ENCODE measurements around the gene OPRL1.

OPRL1 gene

GRCh38 chr20:64051561-64052325, 28.1 kb upstream of the OPRL1 start:
- TF ChIP-seq EZH2phosphoT487 (conservative IDR thresholded peaks at IDR 0.05; ENCODE audit: low read length) (no peak), CTCF (IDR thresholded peaks at IDR 0.05; ENCODE audit: insufficient read depth, low read length, poor library complexity, severe bottlenecking) (no peak)
- Histone ChIP-seq H3K9me2 (replicated peaks; ENCODE audit: insufficient read depth, low read length) (no peaks in the 10 kb centered on the region), H4K20me1 (ENCODE audit: low read depth, low read length) (no peaks in the 10 kb centered on the region), H3K4me3 (ENCODE audit: insufficient read depth, low read length, poor library complexity, severe bottlenecking) (no peak overlapping the region), H3F3A (ENCODE audit: insufficient read depth) (no peaks in the 10 kb centered on the region), H3K27ac (ENCODE audit: low read depth, low read length) (no peak overlapping the region), H3K9ac (ENCODE audit: low read length) (no peak overlapping the region), H3K27me3 (ENCODE audit: low read length) (no peaks in the 10 kb centered on the region), H2AFZ (ENCODE audit: low read depth, low read length, severe bottlenecking) (no peak overlapping the region), H3K79me2 (ENCODE audit: insufficient read depth, low read length) (no peaks in the 10 kb centered on the region), H3K9me3 (ENCODE audit: insufficient read depth, low read length) (no peaks in the 10 kb centered on the region), H3K4me2 (ENCODE audit: low read depth, low read length, poor library complexity, severe bottlenecking) (no peak overlapping the region), H3K36me3 (ENCODE audit: low read length) (no peaks in the 10 kb centered on the region)

GRCh38 chr20:64052326-64052722, 27.6 kb upstream of the OPRL1 start:
- H3K79me2 ChIP-seq (ENCODE audit: insufficient read depth, low read length): no peaks in the 10 kb centered on the region
- no peaks in the 10 kb centered on the region for H3K27me3 ChIP-seq (ENCODE audit: low read length)
- H3K27ac ChIP-seq (ENCODE audit: low read depth, low read length): no peak overlapping the region
- H3F3A ChIP-seq (ENCODE audit: insufficient read depth): no peaks in the 10 kb centered on the region
- no peaks in the 10 kb centered on the region for H3K9me2 ChIP-seq (replicated peaks; ENCODE audit: insufficient read depth, low read length)
- TF ChIP-seq CTCF (IDR thresholded peaks at IDR 0.05; ENCODE audit: insufficient read depth, low read length, poor library complexity, severe bottlenecking) (no peak), EZH2phosphoT487 (conservative IDR thresholded peaks at IDR 0.05; ENCODE audit: low read length) (no peak)
- no peak overlapping the region for H3K9ac ChIP-seq (ENCODE audit: low read length)
- no peaks in the 10 kb centered on the region for H3K36me3 ChIP-seq (ENCODE audit: low read length)
- H2AFZ ChIP-seq (ENCODE audit: low read depth, low read length, severe bottlenecking): no peak overlapping the region
- no peak overlapping the region for H3K4me2 ChIP-seq (ENCODE audit: low read depth, low read length, poor library complexity, severe bottlenecking)
- no peaks in the 10 kb centered on the region for H3K9me3 ChIP-seq (ENCODE audit: insufficient read depth, low read length)
- no peaks in the 10 kb centered on the region for H4K20me1 ChIP-seq (ENCODE audit: low read depth, low read length)
- no peak overlapping the region for H3K4me3 ChIP-seq (ENCODE audit: insufficient read depth, low read length, poor library complexity, severe bottlenecking)

DNA sequence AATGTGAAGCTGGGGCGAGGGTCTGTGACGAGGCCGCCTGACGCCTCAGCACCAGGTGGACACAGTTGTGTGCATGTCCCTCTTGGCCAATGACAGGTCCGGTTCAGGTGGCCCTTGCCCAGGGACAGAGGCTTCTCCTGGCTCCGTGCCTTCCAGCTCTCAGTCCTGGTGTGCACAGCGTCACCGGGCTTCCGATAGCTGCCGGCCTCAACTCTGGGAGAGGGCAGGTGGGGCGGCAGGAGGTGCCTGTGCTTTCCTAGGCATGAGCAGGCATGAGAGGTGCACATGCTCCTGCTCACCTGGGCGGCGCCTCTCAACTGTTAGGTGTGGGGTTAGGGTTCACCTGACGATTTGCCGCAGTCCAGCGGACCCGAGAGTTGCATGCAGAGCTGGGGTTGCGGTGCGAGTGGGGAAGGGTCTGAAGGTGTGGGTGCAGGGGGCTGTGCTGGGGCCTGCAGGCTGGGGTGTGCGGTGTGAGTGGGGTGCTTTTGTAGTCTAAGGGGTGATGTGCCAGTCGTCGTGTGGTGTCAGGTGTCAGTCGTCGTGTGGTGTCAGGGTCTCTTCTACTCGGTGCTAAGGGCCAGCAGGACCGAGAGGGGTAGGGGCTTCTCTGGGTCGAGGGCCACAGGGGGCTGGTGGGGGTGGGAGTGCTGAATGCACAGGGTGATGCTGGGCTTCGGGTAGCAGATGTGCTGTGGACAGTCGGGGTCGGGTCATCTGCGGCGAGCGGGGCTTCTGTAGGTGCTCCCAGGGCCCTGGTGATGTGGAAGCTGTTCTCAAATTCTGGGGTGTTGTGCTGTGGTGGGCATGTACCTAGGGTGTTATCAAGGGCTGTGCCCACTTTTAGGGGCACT, 26.7 kb upstream of the OPRL1 start:
- Histone ChIP-seq H3K36me3 (ENCODE audit: low read length) (no peaks in the 10 kb centered on the region), H3K9ac (ENCODE audit: low read length) (no peak overlapping the region), H3K4me3 (ENCODE audit: insufficient read depth, low read length, poor library complexity, severe bottlenecking) (no peak overlapping the region), H4K20me1 (ENCODE audit: low read depth, low read length) (no peaks in the 10 kb centered on the region), H3K27ac (ENCODE audit: low read depth, low read length) (no peak overlapping the region), H2AFZ (ENCODE audit: low read depth, low read length, severe bottlenecking) (no peak overlapping the region), H3K4me2 (ENCODE audit: low read depth, low read length, poor library complexity, severe bottlenecking) (no peak overlapping the region), H3K27me3 (ENCODE audit: low read length) (no peaks in the 10 kb centered on the region), H3K79me2 (ENCODE audit: insufficient read depth, low read length) (no peaks in the 10 kb centered on the region), H3F3A (ENCODE audit: insufficient read depth) (no peaks in the 10 kb centered on the region), H3K9me2 (replicated peaks; ENCODE audit: insufficient read depth, low read length) (no peaks in the 10 kb centered on the region), H3K9me3 (ENCODE audit: insufficient read depth, low read length) (no peaks in the 10 kb centered on the region)
- TF ChIP-seq EZH2phosphoT487 (conservative IDR thresholded peaks at IDR 0.05; ENCODE audit: low read length) (no peak), CTCF (IDR thresholded peaks at IDR 0.05; ENCODE audit: insufficient read depth, low read length, poor library complexity, severe bottlenecking) (no peak)
